GM21786 (cell line): Measurements from ENCODE around the gene PFKL.

Source experiments
- ATAC-seq: cut with Tn5 transposase; IDR thresholded peaks from one replicate; pipeline ENCODE4 v1.9.1; 2021; ENCODE audit not compliant: unreplicated experiment

PFKL gene

GRCh38 chr21:44310628-44311507, 11.0 kb downstream of the PFKL start:
- no peak for ATAC-seq

DNA sequence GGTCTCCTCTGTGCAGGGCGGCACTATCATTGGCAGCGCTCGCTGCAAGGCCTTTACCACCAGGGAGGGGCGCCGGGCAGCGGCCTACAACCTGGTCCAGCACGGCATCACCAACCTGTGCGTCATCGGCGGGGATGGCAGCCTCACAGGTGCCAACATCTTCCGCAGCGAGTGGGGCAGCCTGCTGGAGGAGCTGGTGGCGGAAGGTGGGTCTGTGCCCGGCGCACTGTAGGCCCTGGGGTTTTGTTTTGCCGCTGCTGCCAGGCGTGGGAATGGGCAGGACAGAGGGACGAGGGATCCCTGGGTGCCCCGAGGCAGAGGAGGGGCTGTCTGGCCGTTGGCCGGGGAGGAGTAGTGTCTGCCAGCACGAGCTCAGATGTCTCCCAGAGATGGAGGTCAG, 12.2 kb downstream of the PFKL start:
- ATAC-seq = no peak

- no peak for ATAC-seq
Observed at GRCh38 chr21:44312716-44313115, 12.9 kb downstream of the PFKL start.

DNA sequence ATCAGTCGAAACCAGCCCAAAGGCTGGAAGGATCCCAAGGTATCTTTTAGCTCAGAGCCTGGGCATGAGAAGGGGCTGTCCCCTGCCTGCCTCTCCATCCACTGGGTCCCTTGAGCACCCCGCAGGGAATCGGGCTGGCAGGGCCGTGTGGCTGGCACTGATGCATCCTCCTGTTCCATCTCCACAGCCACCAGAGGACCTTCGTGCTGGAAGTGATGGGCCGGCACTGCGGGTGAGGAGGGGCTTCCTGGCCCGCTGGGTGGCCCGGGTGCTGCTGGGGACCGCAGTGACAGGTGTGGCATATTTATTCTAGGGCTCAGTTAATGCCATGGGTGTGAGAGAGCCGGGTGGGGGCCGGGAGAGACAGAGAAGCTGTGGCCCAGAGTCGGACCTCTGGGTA, 13.6 kb downstream of the PFKL start:
- no peak for ATAC-seq

DNA sequence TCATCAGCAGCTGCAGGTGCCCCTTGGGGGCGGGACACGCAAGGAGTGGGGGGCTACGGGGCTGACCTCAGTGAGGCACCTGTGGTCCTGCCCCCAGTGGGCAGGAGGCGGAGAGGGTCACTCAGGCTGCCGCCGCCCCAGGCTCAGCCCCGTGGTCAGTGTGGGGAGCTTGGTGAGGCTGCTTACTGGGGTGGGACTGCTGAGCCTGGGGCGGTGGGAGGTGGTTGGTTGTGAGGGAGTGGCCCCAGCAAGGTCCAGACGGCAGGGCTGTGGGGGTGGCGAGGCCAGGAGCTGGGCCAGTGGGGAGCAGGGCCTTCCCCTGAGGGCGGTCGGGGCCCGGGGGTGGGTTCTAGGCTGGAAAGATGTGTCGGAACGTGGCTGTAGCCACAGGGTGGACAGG, 14.3 kb downstream of the PFKL start:
- ATAC-seq = no peak

DNA sequence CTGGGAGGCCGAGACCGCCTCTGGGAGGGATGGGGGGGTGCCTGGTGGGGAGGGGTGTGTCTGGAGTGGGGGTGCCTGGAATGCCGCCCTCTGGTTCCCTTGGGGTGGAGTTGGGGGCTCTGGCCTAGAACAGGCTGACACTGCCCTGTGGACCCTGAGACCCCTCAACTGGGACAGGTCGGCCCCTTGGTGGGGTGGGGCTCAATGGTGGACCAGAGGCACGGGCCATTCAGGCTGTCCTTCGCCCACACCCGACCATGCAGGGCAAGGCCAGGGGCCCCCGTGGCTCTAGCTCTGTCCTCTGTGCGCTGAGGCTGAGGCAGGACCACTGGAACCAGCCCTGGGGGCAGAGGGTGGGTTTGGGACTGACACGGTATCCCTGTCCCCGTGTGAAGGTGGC, 14.7 kb downstream of the PFKL start:
- no peak for ATAC-seq

GRCh38 chr21:44315691-44316203, 15.9 kb downstream of the PFKL start:
- no peak for ATAC-seq

GRCh38 chr21:44316277-44316900, 16.5 kb downstream of the PFKL start:
- ATAC-seq = no peak

GRCh38 chr21:44317241-44317782, 17.5 kb downstream of the PFKL start:
- no peak for ATAC-seq

DNA sequence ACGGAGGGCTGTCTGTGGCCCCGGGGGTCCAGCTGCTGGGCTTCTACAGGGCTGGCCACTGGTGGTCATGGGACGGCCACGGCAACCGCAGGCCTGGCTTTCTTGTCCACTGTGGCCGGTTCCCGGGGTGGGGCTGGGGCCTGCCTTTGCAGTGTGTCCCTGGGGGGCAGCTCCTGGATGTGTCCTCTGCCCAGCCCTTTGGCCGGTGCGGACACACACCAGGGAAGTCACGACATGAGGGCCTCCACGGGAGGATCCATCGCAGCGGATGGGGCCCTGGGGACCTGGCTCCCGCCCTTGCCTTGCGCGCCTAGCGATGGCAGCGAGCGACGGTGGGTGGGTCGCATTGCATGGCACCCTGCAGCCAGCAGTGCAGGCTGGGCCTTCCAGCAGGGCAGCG, 18.0 kb downstream of the PFKL start:
- ATAC-seq = no peak

DNA sequence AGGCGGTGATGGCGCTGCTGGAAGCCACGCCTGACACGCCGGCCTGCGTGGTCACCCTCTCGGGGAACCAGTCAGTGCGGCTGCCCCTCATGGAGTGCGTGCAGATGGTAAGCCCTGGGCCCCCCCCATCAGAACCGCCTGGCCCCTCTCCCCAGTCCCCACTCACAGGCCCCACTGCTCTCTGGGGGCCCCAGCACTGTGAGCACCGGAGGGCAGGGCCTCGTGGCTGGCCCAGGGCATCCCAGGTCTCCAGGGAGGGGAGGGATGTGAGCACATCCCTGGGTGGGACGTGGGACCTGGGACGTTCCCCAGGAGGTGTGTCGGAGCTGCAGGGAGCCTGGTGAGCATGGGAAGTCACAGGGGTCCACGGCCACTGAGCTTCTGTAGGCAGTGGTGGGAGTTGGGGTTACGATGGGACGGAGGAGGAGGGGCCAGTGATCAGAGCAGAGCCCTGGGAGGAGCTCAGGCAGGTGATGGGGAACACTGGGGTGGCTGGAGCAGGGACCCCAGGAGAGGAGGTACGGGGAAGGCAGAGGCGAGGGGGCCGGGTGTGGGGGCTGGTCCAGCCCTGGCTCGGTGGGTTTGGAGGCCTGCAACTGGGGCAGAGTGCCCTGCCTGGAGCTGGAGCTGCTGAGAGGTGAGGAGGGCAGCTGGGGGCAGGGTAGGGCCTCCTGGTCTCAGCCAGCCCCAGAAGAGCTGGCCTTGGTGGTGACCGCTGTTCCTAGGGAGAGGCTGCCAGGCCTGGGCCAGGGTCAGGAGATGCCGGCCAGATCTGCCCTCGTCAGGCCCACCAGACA, 18.8 kb downstream of the PFKL start:
- ATAC-seq = no peak

GRCh38 chr21:44319407-44320065, 19.7 kb downstream of the PFKL start:
- ATAC-seq = no peak

DNA sequence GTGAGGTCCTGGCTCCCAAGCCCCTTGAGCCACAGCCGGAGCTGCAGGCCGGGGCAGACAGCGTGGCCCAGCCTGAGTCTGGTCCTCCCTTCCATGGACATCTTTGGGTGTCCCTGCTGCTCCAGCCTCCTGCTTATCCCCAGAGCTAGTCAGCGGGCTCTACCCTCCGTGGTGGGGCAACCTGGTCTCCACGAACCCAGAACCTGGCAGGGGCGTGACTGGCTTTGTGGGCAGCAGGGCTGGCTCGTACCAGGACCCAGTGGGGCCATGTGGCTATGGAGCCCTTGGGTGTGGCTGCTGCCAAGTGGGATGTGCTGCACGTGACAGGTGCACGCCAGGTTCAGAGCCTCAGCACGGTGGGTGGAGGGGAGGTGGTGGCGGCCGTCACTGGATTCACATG, 21.0 kb downstream of the PFKL start:
- no peak for ATAC-seq

GRCh38 chr21:44321846-44322450, 22.1 kb downstream of the PFKL start:
- no peak for ATAC-seq

DNA sequence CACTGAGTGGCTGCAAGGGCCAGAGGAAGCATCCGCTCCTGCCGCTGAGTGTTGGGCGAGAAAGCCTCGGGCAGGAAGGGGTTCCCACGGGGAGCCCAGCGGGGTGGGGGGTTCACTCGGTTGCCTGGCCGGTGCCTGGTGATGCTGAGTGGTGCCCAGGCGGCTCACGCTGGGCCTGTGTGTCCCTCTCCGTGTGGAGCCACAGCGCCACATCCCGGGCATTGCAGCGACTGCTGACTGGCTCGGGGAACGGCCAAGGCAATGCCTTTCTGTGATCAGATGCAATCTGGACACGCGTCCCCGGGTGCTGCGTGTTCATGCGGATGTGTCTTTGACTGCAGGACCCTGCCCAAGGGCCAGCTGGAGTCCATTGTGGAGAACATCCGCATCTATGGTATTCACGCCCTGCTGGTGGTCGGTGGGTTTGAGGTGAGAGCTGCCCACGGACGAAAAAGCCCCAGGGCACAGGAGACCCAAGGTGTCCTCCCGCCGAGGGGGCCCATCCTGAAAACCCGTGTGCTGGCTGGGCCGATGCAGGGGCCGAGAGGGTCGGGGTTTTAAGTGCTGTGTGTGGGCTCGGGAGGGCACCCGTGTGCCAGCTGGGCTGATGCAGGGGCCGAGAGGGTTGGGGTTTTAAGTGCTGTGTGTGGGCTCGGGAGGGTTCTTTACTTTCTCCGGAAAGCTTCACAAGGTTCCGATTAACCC, 22.9 kb downstream of the PFKL start:
- ATAC-seq = no peak

- no peak for ATAC-seq
Observed at GRCh38 chr21:44323591-44323990, 23.7 kb downstream of the PFKL start.

DNA sequence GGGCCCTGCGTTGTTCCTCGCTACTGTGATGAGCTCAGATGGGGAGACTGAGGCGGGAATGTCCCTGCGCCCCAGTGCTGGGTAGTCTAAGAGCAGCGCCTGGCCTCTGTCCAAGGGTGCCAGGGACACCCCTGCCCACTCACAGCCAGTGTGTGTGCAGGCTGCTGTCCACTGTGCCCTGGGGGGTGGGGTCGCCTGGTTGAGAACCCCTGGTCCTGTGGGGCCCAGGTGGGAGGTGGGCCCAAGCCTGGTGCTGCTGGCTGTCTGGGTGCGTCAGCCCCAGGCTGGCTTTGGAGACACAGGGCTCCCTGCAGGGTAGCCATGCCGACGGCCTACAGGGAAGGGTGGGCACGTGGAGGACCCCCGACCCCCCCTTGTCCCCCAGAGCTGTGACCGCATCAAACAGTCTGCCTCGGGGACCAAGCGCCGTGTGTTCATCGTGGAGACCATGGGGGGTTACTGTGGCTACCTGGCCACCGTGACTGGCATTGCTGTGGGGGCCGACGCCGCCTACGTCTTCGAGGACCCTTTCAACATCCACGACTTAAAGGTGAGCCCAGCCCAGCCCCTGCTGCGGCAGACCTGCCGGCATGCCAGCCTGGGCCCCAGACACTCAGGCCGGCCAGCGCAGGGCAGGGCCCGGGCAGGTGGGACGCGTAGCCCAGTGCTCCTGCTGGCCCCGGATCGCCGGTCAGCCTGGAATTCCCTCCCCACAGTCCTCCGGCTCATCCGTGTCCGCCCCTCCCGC, 24.4 kb downstream of the PFKL start:
- ATAC-seq = no peak

- ATAC-seq = no peak
Observed at GRCh38 chr21:44324854-44325107, 24.9 kb downstream of the PFKL start.
